Measurements from ENCODE around the gene NRP2.

The NRP2 gene

GRCh38 chr2:205679410-205680009, 2.8 kb upstream of the NRP2 start:
- no peak for TF ChIP-seq CTCF (IDR thresholded peaks at IDR 0.05; ENCODE audit: low read depth, low read length, missing control alignments)
- no peak overlapping the region for H3K4me3 ChIP-seq (ENCODE audit: low read depth, low read length)
- in situ Hi-C loops (cut with HindIII; ENCODE audit: low sequenced_read_pairs): no loop called here
- DNase-seq (ENCODE audit: low read depth): no peak

- in situ Hi-C loops (cut with HindIII; ENCODE audit: low sequenced_read_pairs): no loop called here
- no peak overlapping the region for H3K4me3 ChIP-seq (ENCODE audit: low read depth, low read length)
- peak; percentile 68 for DNase-seq (ENCODE audit: low read depth)
- TF ChIP-seq CTCF (IDR thresholded peaks at IDR 0.05; ENCODE audit: low read depth, low read length, missing control alignments): peak; percentile 68
Observed at GRCh38 chr2:205680067-205680466, 2.2 kb upstream of the NRP2 start.

GRCh38 chr2:205680903-205681302, 1.4 kb upstream of the NRP2 start:
- TF ChIP-seq CTCF (IDR thresholded peaks at IDR 0.05; ENCODE audit: low read depth, low read length, missing control alignments): no peak
- no peak overlapping the region for H3K4me3 ChIP-seq (ENCODE audit: low read depth, low read length)
- DNase-seq (ENCODE audit: low read depth): no peak
- in situ Hi-C loops (cut with HindIII; ENCODE audit: low sequenced_read_pairs): no loop called here

- DNase-seq (ENCODE audit: low read depth): no peak
- in situ Hi-C loops (cut with HindIII; ENCODE audit: low sequenced_read_pairs): no loop called here
- no peak for TF ChIP-seq CTCF (IDR thresholded peaks at IDR 0.05; ENCODE audit: low read depth, low read length, missing control alignments)
- peak overlapping the region; percentile 83 for H3K4me3 ChIP-seq (ENCODE audit: low read depth, low read length)
Observed at GRCh38 chr2:205681401-205682238, 681 bp upstream of the NRP2 start.

- H3K4me3 ChIP-seq (ENCODE audit: low read depth, low read length): peak overlapping the region; percentile 83
- no peak for DNase-seq (ENCODE audit: low read depth)
- TF ChIP-seq CTCF (IDR thresholded peaks at IDR 0.05; ENCODE audit: low read depth, low read length, missing control alignments): no peak
- in situ Hi-C loops (cut with HindIII; ENCODE audit: low sequenced_read_pairs): no loop called here
Observed at GRCh38 chr2:205682971-205683501, 735 bp downstream of the NRP2 start.

GRCh38 chr2:205683502-205684367, 1.4 kb downstream of the NRP2 start:
- DNase-seq (ENCODE audit: low read depth): no peak
- H3K4me3 ChIP-seq (ENCODE audit: low read depth, low read length): peak overlapping the region; percentile 83
- no peak for TF ChIP-seq CTCF (IDR thresholded peaks at IDR 0.05; ENCODE audit: low read depth, low read length, missing control alignments)
- in situ Hi-C loops (cut with HindIII; ENCODE audit: low sequenced_read_pairs): no loop called here
